ENCODE data around the gene OXLD1. TPM values are rescaled to one million over a fixed set of nuclear protein-coding genes. Genes with fewer than 3 reads are reported as not detected.
A peak's percentile ranks its signal among the peaks of the same experiment; 100 is the strongest.

OXLD1 gene
- total RNA-seq, 1 experiment from 2014 or later = 75.9 TPM

- no peak for DNase-seq (ENCODE audit: low read depth, low spot score)
- CTCF ChIA-PET = no interaction called here
- Histone ChIP-seq H3K4me2 (ENCODE audit: low read length) (peak overlapping the region; percentile 42), H3K4me3 (replicated peaks in 1 of 2; ENCODE audit: low read depth in 1 of 2, low read length in 2 of 2) (no peak overlapping the region), H4K20me1 (ENCODE audit: insufficient read depth) (no peaks in the 10 kb centered on the region), H3K36me3 (ENCODE audit: control insufficient read depth in 1 of 2, insufficient read depth in 2 of 2, low read length in 2 of 2) (no peaks in the 10 kb centered on the region), H3K27me3 (ENCODE audit: insufficient read depth, low read length) (no peaks in the 10 kb centered on the region), H3K79me2 (ENCODE audit: insufficient read depth, low read length) (no peaks in the 10 kb centered on the region), H3K9ac (ENCODE audit: low read length) (peak overlapping the region; percentile 26), H3K9me3 (ENCODE audit: control insufficient read depth in 1 of 2, insufficient read depth in 1 of 2, low read depth in 1 of 2, low read length in 2 of 2) (no peaks in the 10 kb centered on the region), H3K4me1 (ENCODE audit: control insufficient read depth in 1 of 2, insufficient read depth in 2 of 2, low read length in 2 of 2) (peaks cover 4 to 31% of the 10 kb centered on the region in 2 experiments), H2AFZ (ENCODE audit: low read depth, low read length, poor library complexity, severe bottlenecking) (no peak overlapping the region), H3K27ac (ENCODE audit: low read depth, low read length) (no peak overlapping the region), H3K9me2 (ENCODE audit: insufficient read depth) (no peaks in the 10 kb centered on the region)
- ATAC-seq = peak; percentile 71
- no TSS peak for BruUV-seq (replicated peaks)
- POLR2A ChIA-PET = interaction anchor here (0.6 kb wide), 1 partner anchor 105 kb away, joined by 5 read pairs; no protein-coding TSS in a partner anchor
- no peak for TF ChIP-seq SRF (IDR thresholded peaks at IDR 0.05; ENCODE audit: low read depth)
- TF ChIP-seq EGR1 (IDR thresholded peaks at IDR 0.05; ENCODE audit: low read depth) = no peak
- no peak for TF ChIP-seq ZNF274 (IDR thresholded peaks at IDR 0.05; ENCODE audit: low read depth, low read length)
- RAD21 ChIA-PET (ENCODE audit: low non-redundant PET in 1 of 2, low total read pairs in 2 of 2, uncharacterized antibody in 2 of 2, unreplicated experiment in 2 of 2) = no interaction called here
- intact Hi-C loops (cut with micrococcal nuclease) = no loop called here
These were observed 24.4 kb downstream of the OXLD1 start for GRCh38 chr17:81641825-81642489.

GRCh38 chr17:81640011-81640410, 26.4 kb downstream of the OXLD1 start:
- Histone ChIP-seq H3K27me3 (ENCODE audit: insufficient read depth, low read length) (no peaks in the 10 kb centered on the region), H4K20me1 (ENCODE audit: insufficient read depth) (peaks cover 14% of the 10 kb centered on the region; the same call in 1 of the 2 replicates), H2AFZ (ENCODE audit: low read depth, low read length, poor library complexity, severe bottlenecking) (no peak overlapping the region), H3K4me1 (ENCODE audit: control insufficient read depth in 1 of 2, insufficient read depth in 2 of 2, low read length in 2 of 2) (peaks cover 12 to 40% of the 10 kb centered on the region in 2 experiments), H3K4me2 (ENCODE audit: low read length) (no peak overlapping the region), H3K9me3 (ENCODE audit: control insufficient read depth in 1 of 2, insufficient read depth in 1 of 2, low read depth in 1 of 2, low read length in 2 of 2) (no peaks in the 10 kb centered on the region), H3K36me3 (ENCODE audit: control insufficient read depth in 1 of 2, insufficient read depth in 2 of 2, low read length in 2 of 2) (no peaks in the 10 kb centered on the region), H3K9ac (ENCODE audit: low read length) (no peak overlapping the region), H3K27ac (ENCODE audit: low read depth, low read length) (no peak overlapping the region), H3K9me2 (ENCODE audit: insufficient read depth) (no peaks in the 10 kb centered on the region), H3K4me3 (replicated peaks in 1 of 2; ENCODE audit: low read depth in 1 of 2, low read length in 2 of 2) (no peak overlapping the region), H3K79me2 (ENCODE audit: insufficient read depth, low read length) (peaks cover 17% of the 10 kb centered on the region)
- intact Hi-C loops (cut with micrococcal nuclease) = no loop called here
- DNase-seq (ENCODE audit: low read depth, low spot score) (no peak), ATAC-seq (no peak)
- TF ChIP-seq POLR2A (IDR thresholded peaks at IDR 0.05; ENCODE audit: borderline replicate concordance, extremely low read depth, insufficient read depth, insufficient read length) (no peak), EGR1 (IDR thresholded peaks at IDR 0.05; ENCODE audit: low read depth) (no peak), ZNF274 (IDR thresholded peaks at IDR 0.05; ENCODE audit: low read depth, low read length) (no peak), SIN3A (IDR thresholded peaks at IDR 0.05; ENCODE audit: low read depth) (no peak), MAX (IDR thresholded peaks at IDR 0.05) (no peak), YY1 (IDR thresholded peaks at IDR 0.05; ENCODE audit: extremely low read depth, insufficient replicate concordance, low read depth, low read length) (no peak), TCF7L2 (IDR thresholded peaks at IDR 0.05; ENCODE audit: borderline replicate concordance, extremely low read depth, insufficient read depth, insufficient read length) (no peak), EZH2 (IDR thresholded peaks at IDR 0.05) (no peak), JUND (IDR thresholded peaks at IDR 0.05) (no peak), FOSL1 (IDR thresholded peaks at IDR 0.05; ENCODE audit: low read depth) (no peak), ELF1 (IDR thresholded peaks at IDR 0.05; ENCODE audit: borderline replicate concordance, low read depth) (no peak), SRF (IDR thresholded peaks at IDR 0.05; ENCODE audit: low read depth) (no peak), EZH2phosphoT487 (IDR thresholded peaks at IDR 0.05; ENCODE audit: borderline replicate concordance) (no peak), CTCF (IDR thresholded peaks at IDR 0.05 in 2 of 3, conservative IDR thresholded peaks at IDR 0.05 in 1 of 3; ENCODE audit: borderline replicate concordance in 1 of 3, insufficient read depth in 1 of 3, low read depth in 2 of 3, low read length in 2 of 3) (no peak)
- TF ChIP-seq, protein P1, sequence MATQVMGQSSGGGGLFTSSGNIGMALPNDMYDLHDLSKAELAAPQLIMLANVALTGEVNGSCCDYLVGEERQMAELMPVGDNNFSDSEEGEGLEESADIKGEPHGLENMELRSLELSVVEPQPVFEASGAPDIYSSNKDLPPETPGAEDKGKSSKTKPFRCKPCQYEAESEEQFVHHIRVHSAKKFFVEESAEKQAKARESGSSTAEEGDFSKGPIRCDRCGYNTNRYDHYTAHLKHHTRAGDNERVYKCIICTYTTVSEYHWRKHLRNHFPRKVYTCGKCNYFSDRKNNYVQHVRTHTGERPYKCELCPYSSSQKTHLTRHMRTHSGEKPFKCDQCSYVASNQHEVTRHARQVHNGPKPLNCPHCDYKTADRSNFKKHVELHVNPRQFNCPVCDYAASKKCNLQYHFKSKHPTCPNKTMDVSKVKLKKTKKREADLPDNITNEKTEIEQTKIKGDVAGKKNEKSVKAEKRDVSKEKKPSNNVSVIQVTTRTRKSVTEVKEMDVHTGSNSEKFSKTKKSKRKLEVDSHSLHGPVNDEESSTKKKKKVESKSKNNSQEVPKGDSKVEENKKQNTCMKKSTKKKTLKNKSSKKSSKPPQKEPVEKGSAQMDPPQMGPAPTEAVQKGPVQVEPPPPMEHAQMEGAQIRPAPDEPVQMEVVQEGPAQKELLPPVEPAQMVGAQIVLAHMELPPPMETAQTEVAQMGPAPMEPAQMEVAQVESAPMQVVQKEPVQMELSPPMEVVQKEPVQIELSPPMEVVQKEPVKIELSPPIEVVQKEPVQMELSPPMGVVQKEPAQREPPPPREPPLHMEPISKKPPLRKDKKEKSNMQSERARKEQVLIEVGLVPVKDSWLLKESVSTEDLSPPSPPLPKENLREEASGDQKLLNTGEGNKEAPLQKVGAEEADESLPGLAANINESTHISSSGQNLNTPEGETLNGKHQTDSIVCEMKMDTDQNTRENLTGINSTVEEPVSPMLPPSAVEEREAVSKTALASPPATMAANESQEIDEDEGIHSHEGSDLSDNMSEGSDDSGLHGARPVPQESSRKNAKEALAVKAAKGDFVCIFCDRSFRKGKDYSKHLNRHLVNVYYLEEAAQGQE (IDR thresholded peaks at IDR 0.05; ENCODE audit: low read depth) = no peak
- BruUV-seq (replicated peaks) = no TSS peak
- POLR2A ChIA-PET = no interaction called here
- CTCF ChIA-PET = no interaction called here
- RAD21 ChIA-PET (ENCODE audit: low non-redundant PET in 1 of 2, low total read pairs in 2 of 2, uncharacterized antibody in 2 of 2, unreplicated experiment in 2 of 2) = no interaction called here

Data from HCT116 (cell line).